Kidney epithelial cell (primary cell): ENCODE data around the gene SPP1. TPM values are rescaled to one million over a fixed set of nuclear protein-coding genes. Genes with fewer than 3 reads are reported as not detected.
A peak's percentile ranks its signal among the peaks of the same experiment; 100 is the strongest.

ENCODE experiments used
- DNase-seq: peaks from one replicate; pipeline ENCODE4 v3.0.0-alpha.2; 2010; ENCODE audit warnings: low read depth
- H3K27me3 ChIP-seq: 2 replicates; pipeline ENCODE4 v1.6.0; 2011; ENCODE audit warnings: low read length; ENCODE audit not compliant: control insufficient read depth, insufficient read depth
- H3K36me3 ChIP-seq: 2 replicates; pipeline ENCODE4 v1.5.1; 2011; ENCODE audit warnings: low read length; ENCODE audit not compliant: control insufficient read depth, insufficient read depth
- H3K4me3 ChIP-seq: 2 replicates; pipeline ENCODE4 v1.5.1; 2011; ENCODE audit warnings: low read depth, mild to moderate bottlenecking, control low read depth, low read length
- CTCF ChIP-seq: IDR thresholded peaks from 2 replicates; pipeline ENCODE4 v1.5.1; 2011; ENCODE audit warnings: mild to moderate bottlenecking, moderate library complexity, low read length, control low read depth, inconsistent platforms; ENCODE audit not compliant: insufficient read depth, poor library complexity, severe bottlenecking
- total RNA-seq: library from RNA; depleted of rRNA; stranded (reverse); fragments of >200 nt; gene quantifications from 2 replicates; pipeline ENCODE4 v1.2.3, GENCODE V29; 2015

Gene SPP1
- total RNA-seq = 158 and 160 TPM in 2 replicates

- Histone ChIP-seq H3K27me3 (no peaks in the 10 kb centered on the region), H3K4me3 (peak within 1 kb of the TSS; percentile 55), H3K36me3 (peaks cover 2% of the 10 kb centered on the region)
- TF ChIP-seq CTCF = no peak
- DNase-seq = peak; percentile 91
Measured at GRCh38 chr4:87975466-87975865, at the start of gene SPP1. Gene SPP1 (plus strand): TSS chr4:87975714. CDS start chr4:87976896, 1,182 bp downstream.

- no peak for TF ChIP-seq CTCF
- H3K36me3 ChIP-seq = no peaks in the 10 kb centered on the region
- H3K27me3 ChIP-seq = no peaks in the 10 kb centered on the region
- DNase-seq = no peak
- no peak overlapping the region for H3K4me3 ChIP-seq
Measured at GRCh38 chr4:87926554-87927098, 48.9 kb upstream of the SPP1 start.

- Histone ChIP-seq H3K36me3 (no peaks in the 10 kb centered on the region), H3K27me3 (no peaks in the 10 kb centered on the region), H3K4me3 (no peak overlapping the region)
- no peak for TF ChIP-seq CTCF
- no peak for DNase-seq
Measured at GRCh38 chr4:87930629-87931028, 44.9 kb upstream of the SPP1 start.

- H3K27me3 ChIP-seq = no peaks in the 10 kb centered on the region
- TF ChIP-seq CTCF = no peak
- no peak overlapping the region for H3K4me3 ChIP-seq
- no peaks in the 10 kb centered on the region for H3K36me3 ChIP-seq
- no peak for DNase-seq
Measured at GRCh38 chr4:87931932-87932331, 43.6 kb upstream of the SPP1 start.

- no peaks in the 10 kb centered on the region for H3K27me3 ChIP-seq
- no peak for DNase-seq
- no peaks in the 10 kb centered on the region for H3K36me3 ChIP-seq
- H3K4me3 ChIP-seq = no peak overlapping the region
- no peak for TF ChIP-seq CTCF
Measured at GRCh38 chr4:87932718-87933141, 42.8 kb upstream of the SPP1 start.

- no peaks in the 10 kb centered on the region for H3K27me3 ChIP-seq
- H3K4me3 ChIP-seq = no peak overlapping the region
- no peaks in the 10 kb centered on the region for H3K36me3 ChIP-seq
Measured at GRCh38 chr4:87933337-87933736, 42.2 kb upstream of the SPP1 start.

More at GRCh38 chr4:87933337-87933736, 42.2 kb upstream of the SPP1 start:
- no peak for TF ChIP-seq CTCF
- no peak for DNase-seq
